ENCODE measurements around the gene DSTYK.
"Not testable (repeated sequence)": the region's sequence is repeated elsewhere in the genome, so short reads cannot be mapped to it uniquely, and the experiment has no call there.

Gene DSTYK

GRCh38 chr1:205179842-205180241 is 31.7 kb downstream of the DSTYK start:
- DNase-seq (no peak), ATAC-seq (no peak)

- DNase-seq, result no peak
- ATAC-seq, result peak; percentile 80
Measured at GRCh38 chr1:205172729-205173366, 38.7 kb downstream of the DSTYK start.

DNA sequence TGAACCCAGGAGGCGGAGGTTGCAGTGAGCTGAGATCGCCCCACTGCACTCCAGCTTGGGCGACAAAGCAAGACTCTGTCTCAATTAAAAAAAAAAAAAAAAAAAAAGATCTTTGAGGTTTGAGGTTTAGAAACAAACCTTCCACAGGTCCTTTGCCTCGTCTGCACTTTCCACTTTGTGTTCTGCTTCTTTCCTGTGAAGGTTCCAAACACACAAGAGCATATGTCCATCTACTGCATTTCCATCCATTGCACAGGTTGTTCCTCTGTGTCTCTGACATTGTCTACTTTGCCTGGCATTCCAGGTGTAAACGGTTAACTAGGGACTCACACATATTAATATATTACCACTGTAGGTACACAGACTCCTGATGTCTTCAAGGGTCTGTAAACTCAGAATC is 40.1 kb downstream of the DSTYK start:
- DNase-seq, result peak; percentile 6
- ATAC-seq, result peak; percentile 28

- no peak for ATAC-seq
- DNase-seq, result no peak
Measured at GRCh38 chr1:205170532-205171269, 40.8 kb downstream of the DSTYK start.

GRCh38 chr1:205169248-205169647 is 42.3 kb downstream of the DSTYK start:
- ATAC-seq, result no peak
- DNase-seq, result no peak

GRCh38 chr1:205168291-205168690 is 43.2 kb downstream of the DSTYK start:
- no peak for DNase-seq
- no peak for ATAC-seq

DNA sequence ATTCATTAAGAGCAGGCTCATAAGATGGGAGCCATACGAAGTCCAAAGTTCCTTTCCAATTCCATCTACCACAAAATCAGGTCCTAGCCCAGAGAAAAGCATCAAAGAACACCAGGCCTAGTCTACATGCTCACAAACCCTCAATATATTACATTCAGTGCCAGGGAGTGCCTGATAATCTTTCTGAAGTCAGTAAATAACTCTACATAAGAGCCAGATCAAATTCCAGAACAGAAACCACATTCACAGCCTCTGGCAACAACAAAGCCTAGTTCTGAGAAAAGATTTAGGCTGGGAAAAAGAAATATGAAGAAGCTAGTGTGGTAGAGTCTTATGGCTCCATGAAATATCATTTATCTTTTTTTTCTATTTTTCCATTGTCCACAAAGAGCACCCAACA is 49.2 kb downstream of the DSTYK start:
- no peak for ATAC-seq
- no peak for DNase-seq

DNA sequence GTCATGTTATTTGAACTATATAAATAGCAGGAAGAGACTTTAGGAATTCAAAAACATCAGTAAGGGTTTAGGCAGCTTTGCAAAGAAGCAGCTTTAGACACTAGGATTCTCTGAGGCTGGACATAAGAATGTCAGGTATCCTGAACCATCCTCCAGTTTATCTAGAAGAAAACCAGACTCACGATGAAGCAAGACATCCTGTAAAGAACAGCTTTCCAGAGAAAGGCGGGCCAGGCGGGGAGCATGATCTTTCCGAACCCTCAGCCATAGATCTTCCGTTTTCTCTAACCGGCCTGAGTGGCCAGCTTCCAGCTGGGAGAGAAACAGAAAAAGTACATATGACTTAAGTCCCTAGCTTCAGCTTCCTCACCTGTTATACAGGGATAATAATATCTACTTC is 50.4 kb downstream of the DSTYK start:
- ATAC-seq (no peak), DNase-seq (no peak)

DNA sequence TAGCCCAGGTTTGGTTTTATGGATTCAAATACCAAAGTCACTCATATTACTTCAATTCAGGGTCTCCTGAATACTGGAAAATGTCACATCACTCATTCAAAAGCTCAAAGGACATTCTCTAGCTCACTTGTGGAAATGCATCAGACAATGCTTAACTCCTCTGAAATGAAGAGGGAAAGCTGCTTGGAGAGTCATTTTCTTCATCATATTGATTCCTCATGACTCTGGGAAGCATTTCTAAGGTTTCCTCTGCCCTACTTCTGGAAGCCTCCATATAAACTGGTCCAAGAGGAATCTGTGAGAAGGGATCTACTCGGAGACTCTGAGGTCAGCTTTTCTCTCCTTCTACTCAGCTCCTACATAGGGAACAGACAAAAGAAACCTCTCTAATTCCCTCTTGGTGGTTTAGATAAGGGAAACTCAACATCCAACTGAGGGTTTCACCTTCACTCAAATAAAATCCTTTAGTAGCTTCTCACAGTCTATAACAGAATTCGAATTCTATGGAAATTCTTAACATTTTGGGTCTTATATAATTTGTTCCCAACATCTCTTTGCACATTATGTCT is 53.4 kb downstream of the DSTYK start:
- ATAC-seq (no peak), DNase-seq (no peak)

DNA sequence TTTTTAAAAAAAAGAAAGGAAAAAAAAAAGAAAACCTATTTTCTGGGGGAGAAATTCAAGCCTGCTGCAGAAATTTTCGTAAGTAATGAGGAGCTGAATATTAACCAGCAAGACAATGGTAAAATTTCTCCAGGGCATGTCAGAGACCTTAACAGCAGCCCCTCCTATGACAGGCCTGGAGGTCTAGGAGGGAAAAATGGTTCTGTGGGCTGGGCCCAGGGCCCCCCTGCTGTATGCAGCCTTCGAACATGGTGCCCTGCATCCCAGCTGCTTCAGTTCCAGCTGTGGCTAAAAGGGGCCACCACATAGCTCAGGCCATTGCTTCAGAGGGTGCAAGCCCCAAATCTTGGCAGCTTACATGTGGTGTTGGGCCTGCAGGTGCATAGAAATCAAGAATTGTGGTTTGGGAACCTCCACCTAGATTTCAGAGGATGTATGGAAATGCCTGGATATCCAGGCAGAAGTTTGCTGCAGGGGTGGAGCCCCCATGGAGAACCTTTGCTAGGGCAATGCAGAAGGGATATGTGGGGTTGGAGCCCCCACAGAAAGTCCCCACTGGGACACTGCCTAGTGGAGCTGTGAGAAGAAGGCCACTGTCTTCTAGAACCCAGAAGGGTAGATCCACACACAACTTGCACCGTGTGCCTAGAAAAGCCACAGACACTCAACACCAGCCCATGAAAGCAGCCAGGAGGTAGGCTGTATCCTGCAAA is 55.7 kb downstream of the DSTYK start:
- not testable (repeated sequence) for ATAC-seq, DNase-seq

DNA sequence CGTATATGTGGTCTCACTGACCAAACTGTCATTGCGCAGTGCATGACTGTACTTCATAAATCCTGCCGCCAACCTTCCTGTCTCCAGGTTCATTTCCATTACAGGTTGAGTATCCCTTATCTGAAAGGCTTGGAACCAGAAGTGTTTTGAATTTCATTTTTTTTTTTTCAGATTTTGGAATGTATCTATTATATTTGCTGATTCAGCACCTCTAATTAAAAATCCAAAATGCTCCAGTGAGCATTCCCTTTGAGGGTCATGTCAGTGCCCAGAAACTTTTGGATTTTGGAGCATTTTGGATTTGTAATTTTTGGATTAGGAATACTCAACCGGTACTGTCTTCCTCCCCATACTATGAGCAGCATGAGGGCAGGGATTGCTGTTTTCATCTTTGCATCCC is 59.0 kb downstream of the DSTYK start:
- DNase-seq (no peak), ATAC-seq (no peak)

DNA sequence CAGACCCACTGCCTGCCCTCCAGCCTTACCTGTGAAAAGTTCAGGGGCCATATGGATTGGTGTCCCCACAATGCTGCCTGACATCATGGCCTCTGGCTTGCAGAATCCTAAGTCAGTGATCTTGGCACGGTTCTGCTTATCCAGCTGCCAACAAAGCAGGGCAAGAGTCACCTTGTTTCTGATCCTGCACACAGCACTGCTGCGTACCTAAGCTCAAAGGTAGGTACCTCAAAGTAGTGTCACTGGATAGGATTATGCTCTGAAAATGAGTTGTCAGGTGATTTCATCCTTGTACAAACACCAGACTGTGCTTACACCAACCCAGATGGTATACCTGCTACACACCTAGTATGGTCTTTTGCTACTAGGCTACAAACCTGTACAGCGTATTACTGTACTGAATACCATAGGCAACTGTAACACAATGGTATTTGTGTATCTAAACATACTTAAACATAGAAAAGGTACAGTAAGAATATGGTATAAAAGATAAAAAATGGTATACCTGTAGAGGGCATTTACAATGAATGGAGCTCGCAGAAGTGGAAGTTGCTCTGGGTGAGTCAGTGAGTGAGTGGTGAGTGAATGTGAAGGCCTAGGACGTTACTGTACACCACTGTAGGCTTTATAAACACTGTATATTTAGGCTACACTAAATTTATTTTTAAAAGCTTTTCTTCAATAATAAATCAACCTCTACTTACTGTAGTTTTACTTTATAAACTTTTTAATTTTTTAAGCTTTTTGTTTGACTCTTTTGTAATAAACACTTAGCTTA is 60.7 kb downstream of the DSTYK start:
- DNase-seq, result no peak
- no peak for ATAC-seq

- no peak for DNase-seq
Measured at GRCh38 chr1:205147191-205147835, 64.2 kb downstream of the DSTYK start.

DNA sequence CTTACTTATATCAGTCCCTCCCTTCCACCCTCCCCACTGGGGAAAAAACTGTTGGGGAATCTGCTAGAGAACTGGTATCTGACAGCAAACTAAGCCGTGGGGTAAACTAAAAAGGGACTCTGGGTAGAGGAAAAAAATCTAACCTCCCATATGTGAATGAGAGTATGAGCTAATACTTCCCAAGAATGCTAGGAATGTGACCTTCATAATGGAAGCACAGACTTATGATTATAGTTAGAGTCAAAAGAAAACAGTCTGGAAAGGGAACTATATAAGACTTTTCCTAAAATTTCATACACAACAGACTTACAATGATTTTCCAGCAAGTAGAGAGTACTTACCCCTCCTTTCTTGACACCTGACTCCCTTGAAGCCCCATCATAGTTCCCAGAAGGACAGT is 66.8 kb downstream of the DSTYK start:
- ATAC-seq (no peak), DNase-seq (no peak)

More at GRCh38 chr1:205147191-205147835, 64.2 kb downstream of the DSTYK start:
- ATAC-seq, result no peak

- ATAC-seq, result no peak
Measured at GRCh38 chr1:205144046-205144720, 67.3 kb downstream of the DSTYK start.

DNA sequence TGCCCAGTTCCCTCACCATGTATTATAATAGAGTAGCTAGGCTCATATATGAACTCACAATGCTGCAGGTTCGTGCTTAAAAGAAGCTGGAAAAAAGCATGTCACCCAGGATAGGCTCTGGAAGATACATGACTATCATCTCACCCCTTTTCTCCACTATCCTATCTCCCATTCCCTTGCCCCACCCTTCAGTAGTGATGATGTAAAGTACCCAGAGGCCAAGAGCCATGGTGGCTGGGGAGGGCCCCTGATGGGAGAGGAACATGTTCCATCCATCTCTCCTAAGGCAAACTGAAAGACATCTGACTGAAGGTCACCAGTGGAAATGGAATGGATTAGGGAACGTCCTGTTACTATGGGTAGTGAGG is 69.4 kb downstream of the DSTYK start:
- ATAC-seq (no peak), DNase-seq (no peak)

More at GRCh38 chr1:205144046-205144720, 67.3 kb downstream of the DSTYK start:
- DNase-seq, result no peak

DNA sequence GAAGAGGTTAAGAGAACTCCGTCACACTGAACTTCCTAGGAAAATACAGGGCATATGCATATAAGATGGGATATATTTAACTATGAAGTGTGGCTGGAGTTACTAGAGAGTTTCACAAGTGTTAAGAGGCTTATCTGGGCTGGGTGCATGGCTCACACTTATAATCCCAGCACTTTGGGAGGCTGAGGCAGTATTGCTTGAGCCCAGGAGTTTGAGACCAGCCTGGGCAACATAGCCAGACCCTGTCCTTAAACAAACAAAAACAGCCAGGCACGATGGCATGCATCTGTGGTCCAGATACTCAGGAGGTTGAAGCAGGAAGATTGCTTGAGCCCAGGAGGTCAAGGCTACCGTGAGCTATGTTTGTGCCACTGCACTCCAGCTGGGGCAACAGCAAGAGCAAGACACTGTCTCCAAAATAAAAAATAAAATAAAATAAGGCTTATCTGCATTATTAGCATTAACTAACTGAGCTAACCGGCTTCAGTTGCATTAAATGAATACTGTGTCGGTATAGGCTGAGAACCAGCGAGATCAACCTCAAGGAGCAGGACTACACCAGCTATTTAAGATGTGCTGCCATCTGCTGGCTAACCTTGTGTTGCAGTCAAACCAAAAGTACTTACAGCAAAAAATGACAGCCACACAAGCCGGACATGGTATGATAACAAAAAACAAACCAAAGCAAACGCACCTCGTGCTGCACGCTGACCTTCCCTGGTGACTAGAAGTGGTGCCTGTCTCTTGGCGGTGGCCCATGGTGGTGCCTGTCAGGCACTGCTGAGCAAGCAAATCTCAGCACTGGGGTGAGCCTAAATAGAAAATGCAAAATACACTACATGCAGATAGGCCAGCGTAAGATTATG is 70.0 kb downstream of the DSTYK start:
- ATAC-seq (peak; percentile 88), DNase-seq (peak; percentile 80)

DNA sequence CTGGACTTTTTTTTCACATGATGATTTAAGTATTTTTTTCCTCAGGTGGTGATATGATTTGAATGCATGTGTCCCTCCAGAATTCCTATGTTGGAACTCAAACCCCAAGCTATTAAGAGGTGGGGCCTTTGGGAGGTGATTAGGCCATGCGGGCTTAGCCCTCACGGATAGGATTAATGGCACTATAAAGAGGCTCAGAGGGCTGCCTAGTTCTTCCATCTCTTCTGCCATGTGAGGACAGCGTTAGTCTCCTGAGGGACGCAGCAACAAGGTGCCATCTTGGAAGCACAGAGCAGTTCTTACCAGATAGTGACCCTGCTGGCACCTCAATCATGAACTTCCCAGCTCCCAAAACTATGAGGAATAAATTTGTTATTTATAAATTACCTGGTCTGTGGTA is 71.4 kb downstream of the DSTYK start:
- DNase-seq (no peak), ATAC-seq (no peak)

GRCh38 chr1:205137901-205138300 is 73.6 kb downstream of the DSTYK start:
- ATAC-seq, result no peak
- DNase-seq, result no peak

- DNase-seq (no peak), ATAC-seq (no peak)
Measured at GRCh38 chr1:205133287-205133686, 78.2 kb downstream of the DSTYK start.

Measured in stimulated activated naive CD8-positive, alpha-beta T cell treated with anti-CD3 and anti-CD28 coated beads, Interleukin-15, Interleukin-2, amounts not matched to agents 100 U/mL and 50 U/mL, for 24 hours (primary cell).